Common myeloid progenitor, CD34-positive (primary cell): Measurements from ENCODE around the gene AKAP8L.

ENCODE experiments used
- CTCF ChIA-PET: fragments of 350-600 bp; sonication (Branson Sonifier 250); formaldehyde crosslinking; loops from one replicate; lab custom pipeline; 2021; ENCODE audit warnings: antibody characterized with exemption; lab: Charles Lee
- POLR2A ChIA-PET: fragments of 350-600 bp; sonication (Branson Sonifier 250); formaldehyde crosslinking; loops from one replicate; lab custom pipeline; 2021; ENCODE audit warnings: antibody characterized with exemption; lab: Charles Lee
- DNase-seq, 3 donors: peaks; one replicate each; pipeline versions ENCODE4 v3.0.0 to v3.0.0-alpha.2; 2013
- H3K27ac ChIP-seq, 2 experiments: 1 replicate in 1 of 2; 2 replicates in 1 of 2; pipeline ENCODE4 v1.7.0; 2013; ENCODE audit warnings: inconsistent platforms in 2 of 2, low read length in 2 of 2, mild to moderate bottlenecking in 2 of 2, low read depth in 1 of 2, moderate library complexity in 1 of 2; ENCODE audit not compliant: severe bottlenecking in 2 of 2, insufficient read depth in 1 of 2, poor library complexity in 1 of 2
- H3K27me3 ChIP-seq, 5 experiments: replicated peaks in 2 of 5; 1 replicate in 3 of 5; 2 replicates in 2 of 5; pipeline versions ENCODE4 v1.6.1 to v1.7.0; 2013; ENCODE audit warnings: low read length in 4 of 5, mild to moderate bottlenecking in 2 of 5, moderate library complexity in 2 of 5, inconsistent platforms in 1 of 5; ENCODE audit not compliant: insufficient read depth in 5 of 5, control insufficient read depth in 4 of 5
- H3K36me3 ChIP-seq, 4 experiments: 1 replicate in 2 of 4; 2 replicates in 2 of 4; pipeline versions ENCODE4 v1.6.1 to v1.7.0; 2013; ENCODE audit warnings: low read length in 3 of 4, control low read depth in 1 of 4, mild to moderate bottlenecking in 1 of 4; ENCODE audit not compliant: control insufficient read depth in 4 of 4, insufficient read depth in 4 of 4
- H3K4me1 ChIP-seq, 4 experiments: 1 replicate in 3 of 4; 2 replicates in 1 of 4; pipeline versions ENCODE4 v1.6.1 to v1.7.1; 2013; ENCODE audit warnings: low read length in 3 of 4, mild to moderate bottlenecking in 3 of 4, control low read depth in 1 of 4, inconsistent platforms in 1 of 4, moderate library complexity in 1 of 4; ENCODE audit not compliant: control insufficient read depth in 4 of 4, insufficient read depth in 4 of 4; ENCODE audit errors: control extremely low read depth in 1 of 4
- H3K4me3 ChIP-seq, 7 experiments: 1 replicate in 4 of 7; 2 replicates in 3 of 7; pipeline versions ENCODE4 v1.5.1 to v1.7.0; 2013; ENCODE audit warnings: mild to moderate bottlenecking in 7 of 7, low read length in 6 of 7, moderate library complexity in 6 of 7, inconsistent platforms in 2 of 7, low read depth in 2 of 7, control low read depth in 1 of 7; ENCODE audit not compliant: insufficient read depth in 4 of 7, control insufficient read depth in 1 of 7; ENCODE audit errors: extremely low read depth in 1 of 7
- H3K9me3 ChIP-seq, 5 experiments: 1 replicate in 4 of 5; 2 replicates in 1 of 5; pipeline versions ENCODE4 v1.6.1 to v1.7.1; 2013; ENCODE audit warnings: low read length in 4 of 5, mild to moderate bottlenecking in 2 of 5, inconsistent platforms in 1 of 5, low read depth in 1 of 5, moderate library complexity in 1 of 5; ENCODE audit not compliant: control insufficient read depth in 4 of 5, insufficient read depth in 2 of 5; ENCODE audit errors: control extremely low read depth in 1 of 5
- WGBS: methylation state at CpG from one replicate; pipeline ENCODE4 v1.1.5; 2013; ENCODE audit not compliant: insufficient coverage; 5-methylcytosine and 5-hydroxymethylcytosine counted together

AKAP8L gene

GRCh38 chr19:15374796-15375440, 43.9 kb downstream of the AKAP8L start:
- H3K4me1 ChIP-seq = peaks cover 2 to 18% (median 15%) of the 10 kb centered on the region in 4 experiments
- no peaks in the 10 kb centered on the region for H3K9me3 ChIP-seq
- no peaks in the 10 kb centered on the region for H3K27me3 ChIP-seq
- CTCF ChIA-PET = no interaction called here
- POLR2A ChIA-PET = interaction anchor here (0.5 kb wide), 1 partner anchor 11 kb away, joined by 8 read pairs; no protein-coding TSS in a partner anchor
- H3K36me3 ChIP-seq = peaks cover 5 to 51% (median 38%) of the 10 kb centered on the region in 4 experiments
- 95% methylated on average over 24 of the region's 24 CpGs for WGBS
- no peak overlapping the region for H3K4me3 ChIP-seq
- DNase-seq = no peak
- no peak overlapping the region for H3K27ac ChIP-seq

- Histone ChIP-seq H3K9me3 (no peaks in the 10 kb centered on the region), H3K4me1 (peaks cover 2 to 18% (median 15%) of the 10 kb centered on the region in 4 experiments), H3K36me3 (peaks cover 5 to 58% (median 45%) of the 10 kb centered on the region in 4 experiments), H3K27me3 (no peaks in the 10 kb centered on the region), H3K27ac (no peak overlapping the region), H3K4me3 (no peak overlapping the region)
- 96% methylated on average over 17 of the region's 21 CpGs for WGBS
- DNase-seq = no peak
- POLR2A ChIA-PET = no interaction called here
- CTCF ChIA-PET = no interaction called here
Measured at GRCh38 chr19:15374105-15374651, 44.6 kb downstream of the AKAP8L start.

GRCh38 chr19:15373644-15374043, 45.1 kb downstream of the AKAP8L start:
- Histone ChIP-seq H3K27me3 (no peaks in the 10 kb centered on the region), H3K27ac (no peak overlapping the region), H3K4me3 (no peak overlapping the region), H3K9me3 (no peaks in the 10 kb centered on the region), H3K36me3 (peaks cover 5 to 64% (median 48%) of the 10 kb centered on the region in 4 experiments), H3K4me1 (peaks cover 2 to 17% (median 14%) of the 10 kb centered on the region in 4 experiments)
- ChIA-PET POLR2A (no interaction called here), CTCF (no interaction called here)
- no peak for DNase-seq
- 96% methylated on average over 18 of the region's 22 CpGs for WGBS

DNA sequence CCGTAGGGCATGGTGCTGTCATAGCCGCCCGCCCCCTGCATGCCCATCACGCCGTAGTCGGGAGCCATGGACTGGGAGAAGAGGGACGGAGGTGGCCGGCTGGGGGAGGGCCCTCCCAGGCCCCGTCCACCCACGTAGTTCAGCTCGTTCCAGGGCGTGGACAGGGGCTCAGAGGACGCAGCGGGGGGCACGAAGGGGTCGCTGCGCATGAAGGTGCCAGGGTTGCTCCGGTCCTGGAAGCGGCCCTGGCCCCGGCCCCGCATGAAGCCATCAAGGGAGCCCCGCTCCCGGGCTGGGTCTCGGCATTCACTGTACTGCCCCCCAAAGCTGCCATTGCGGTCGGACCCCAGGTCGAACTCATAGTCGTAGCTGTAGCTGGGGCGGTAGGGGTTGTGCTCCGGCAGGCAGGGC, 45.9 kb downstream of the AKAP8L start:
- 97% methylated on average over 28 of the region's 30 CpGs for WGBS
- POLR2A ChIA-PET = no interaction called here
- CTCF ChIA-PET = no interaction called here
- no peaks in the 10 kb centered on the region for H3K27me3 ChIP-seq
- no peak overlapping the region for H3K4me3 ChIP-seq
- H3K27ac ChIP-seq = no peak overlapping the region
- no peak for DNase-seq
- peaks cover 0 to 12% (median 11%) of the 10 kb centered on the region in 4 experiments for H3K4me1 ChIP-seq
- H3K9me3 ChIP-seq = no peaks in the 10 kb centered on the region
- peaks cover 9 to 71% (median 52%) of the 10 kb centered on the region in 4 experiments for H3K36me3 ChIP-seq

- Histone ChIP-seq H3K4me1 (peaks cover 0 to 8% (median 7%) of the 10 kb centered on the region in 4 experiments), H3K4me3 (no peak overlapping the region), H3K27me3 (no peaks in the 10 kb centered on the region), H3K9me3 (no peaks in the 10 kb centered on the region), H3K36me3 (peaks cover 13 to 75% (median 55%) of the 10 kb centered on the region in 4 experiments), H3K27ac (no peak overlapping the region)
- no peak for DNase-seq
- 98% methylated on average over 12 of the region's 14 CpGs for WGBS
- ChIA-PET CTCF (interaction anchor here (0.9 kb wide), 1 partner anchor 22 kb away, joined by 3 read pairs; no protein-coding TSS in a partner anchor), POLR2A (no interaction called here)
Measured at GRCh38 chr19:15372470-15372869, 46.3 kb downstream of the AKAP8L start.

DNA sequence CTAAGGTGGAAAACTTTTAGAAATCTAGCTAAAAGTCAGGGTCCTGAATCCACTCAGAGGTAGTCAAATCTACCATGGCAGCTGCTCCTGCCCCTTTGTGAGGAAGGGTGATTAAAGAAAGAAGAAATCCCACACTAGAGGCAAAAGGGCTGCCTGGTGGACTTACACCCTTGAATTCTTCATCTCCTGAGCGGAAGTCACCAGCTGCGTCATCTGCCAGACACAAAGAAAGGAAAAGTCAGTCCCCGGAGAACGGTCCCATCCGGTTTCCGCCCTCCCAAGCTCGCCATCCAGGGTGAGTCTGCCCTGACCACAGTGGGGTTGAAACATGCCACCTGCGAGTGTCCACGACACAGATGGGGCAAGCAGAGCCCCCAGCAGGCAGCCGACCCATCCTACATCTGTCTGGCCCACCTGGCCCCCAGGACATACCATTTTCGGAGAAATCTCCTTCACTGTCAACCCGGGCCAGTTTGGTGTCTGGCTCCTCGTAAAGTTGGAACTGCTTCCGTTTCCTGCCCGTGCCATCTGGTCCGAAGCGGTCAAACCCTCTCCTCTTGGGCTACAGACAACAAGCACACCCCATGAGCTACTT, 46.9 kb downstream of the AKAP8L start:
- Histone ChIP-seq H3K4me3 (no peak overlapping the region), H3K9me3 (no peaks in the 10 kb centered on the region), H3K27me3 (no peaks in the 10 kb centered on the region), H3K36me3 (peaks cover 14 to 78% (median 58%) of the 10 kb centered on the region in 4 experiments), H3K27ac (no peak overlapping the region), H3K4me1 (peaks cover 0 to 4% (median 2%) of the 10 kb centered on the region in 4 experiments)
- WGBS = 97% methylated on average over 14 of the region's 17 CpGs
- DNase-seq = no peak
- ChIA-PET POLR2A (interaction anchor here (1.8 kb wide), 1 partner anchor 10 kb away, joined by 5 read pairs; no protein-coding TSS in a partner anchor), CTCF (interaction anchor here (0.7 to 1.3 kb wide), 4 partner anchors 8 to 184 kb away, joined by 3 to 4 read pairs (median 3); partner anchors contain the start of gene AKAP8)
